H1 (cell line): ENCODE results near the gene IGFBP4. TPM values are rescaled to one million over a fixed set of nuclear protein-coding genes. Genes with fewer than 3 reads are reported as not detected.

Experiments used
- CTCF ChIA-PET: fragments of 300-600 bp; sonication (Branson Sonifier 250); formaldehyde crosslinking; loops from one replicate; lab custom pipeline; 2021; ENCODE audit not compliant: partially characterized antibody; lab: Charles Lee
- POLR2A ChIA-PET: fragments of 300-600 bp; sonication (Branson Sonifier 250); formaldehyde crosslinking; loops from one replicate; lab custom pipeline; 2021; ENCODE audit warnings: inconsistent platforms; ENCODE audit not compliant: partially characterized antibody; lab: Charles Lee
- DNase-seq, 2 experiments: peaks; one replicate each; pipeline versions ENCODE4 v3.0.0 to v3.0.0-alpha.2; 2010 to 2022; ENCODE audit warnings: low spot score in 2 of 2, low read depth in 1 of 2, mixed read lengths in 1 of 2
- FAIRE-seq: peaks from 2 replicates; lab custom pipeline; 2011; peaks lifted over from hg19 to GRCh38; lab: Jason Lieb, UNC
- H2AFZ ChIP-seq: 2 replicates; pipeline ENCODE4 v1.8.1; 2012; ENCODE audit warnings: low read length, inconsistent platforms
- H2AK5ac ChIP-seq: 2 replicates; pipeline ENCODE4 v1.6.1; 2013; ENCODE audit warnings: low read depth, low read length
- H2BK120ac ChIP-seq: replicated peaks from 2 replicates; pipeline ENCODE3; 2013; ENCODE audit warnings: low read depth, low read length, inconsistent platforms
- H2BK12ac ChIP-seq: 2 replicates; pipeline ENCODE4 v1.6.1; 2013; ENCODE audit warnings: low read depth, low read length
- H2BK15ac ChIP-seq: 2 replicates; pipeline ENCODE4 v1.6.1; 2013; ENCODE audit warnings: low read length
- H2BK20ac ChIP-seq: 2 replicates; pipeline ENCODE4 v1.6.1; 2013; ENCODE audit warnings: low read length
- H2BK5ac ChIP-seq: 2 replicates; pipeline ENCODE4 v1.6.1; 2013; ENCODE audit warnings: low read depth, low read length
- H3K14ac ChIP-seq: 2 replicates; pipeline ENCODE4 v1.6.1; 2013; ENCODE audit warnings: inconsistent platforms; ENCODE audit not compliant: insufficient read length
- H3K18ac ChIP-seq: 2 replicates; pipeline ENCODE4 v1.6.1; 2013; ENCODE audit warnings: low read length; ENCODE audit errors: extremely low read depth
- H3K23ac ChIP-seq: 2 replicates; pipeline ENCODE4 v1.6.1; 2013; ENCODE audit warnings: inconsistent platforms; ENCODE audit not compliant: insufficient read length
- H3K23me2 ChIP-seq: 2 replicates; pipeline ENCODE4 v1.6.1; 2013; ENCODE audit warnings: low read depth, low read length
- H3K27ac ChIP-seq: 2 replicates; pipeline ENCODE4 v1.6.1; 2011; ENCODE audit warnings: low read depth, low read length, inconsistent platforms
- H3K27me3 ChIP-seq, 4 experiments: replicated peaks in 1 of 4; 1 replicate in 1 of 4; 2 replicates in 3 of 4; pipeline versions ENCODE4 v1.6.1 to v1.8.1; 2011 to 2013; ENCODE audit warnings: low read length in 3 of 4, mild to moderate bottlenecking in 3 of 4, inconsistent platforms in 2 of 4, mixed read lengths in 2 of 4, moderate library complexity in 1 of 4; ENCODE audit not compliant: control insufficient read depth in 3 of 4, insufficient read depth in 3 of 4; ENCODE audit errors: extremely low read depth in 1 of 4
- H3K36me3 ChIP-seq, 4 experiments: 2 replicates each; pipeline versions ENCODE4 v1.6.1 to v1.8.1; 2011 to 2013; ENCODE audit warnings: mild to moderate bottlenecking in 4 of 4, low read length in 3 of 4, moderate library complexity in 2 of 4, control low read depth in 1 of 4, inconsistent platforms in 1 of 4; ENCODE audit not compliant: insufficient read depth in 4 of 4, control insufficient read depth in 2 of 4
- H3K4ac ChIP-seq: replicated peaks from 2 replicates; pipeline ENCODE3; 2013; ENCODE audit warnings: low read length, low read depth, mixed read lengths, inconsistent platforms; ENCODE audit not compliant: insufficient read length
- H3K4me1 ChIP-seq, 4 experiments: replicated peaks in 1 of 4; 1 replicate in 1 of 4; 2 replicates in 3 of 4; pipeline versions ENCODE4 v1.6.1 to v1.8.1; 2011 to 2013; ENCODE audit warnings: low read length in 3 of 4, inconsistent platforms in 2 of 4, mixed read lengths in 1 of 4; ENCODE audit not compliant: insufficient read depth in 4 of 4, control insufficient read depth in 3 of 4
- H3K4me2 ChIP-seq, 2 experiments: 2 replicates each; pipeline versions ENCODE4 v1.6.1 to v1.8.1; 2011 to 2013; ENCODE audit warnings: low read depth in 2 of 2, low read length in 2 of 2, control low read depth in 1 of 2, inconsistent platforms in 1 of 2, mild to moderate bottlenecking in 1 of 2; ENCODE audit not compliant: insufficient read depth in 1 of 2
- H3K4me3 ChIP-seq, 4 experiments: fragments of 200-600, 300-600 bp in 1 of 4; sonication (generic), shearing (Covaris generic), sonication (Bioruptor Twin) in 1 of 4; 2 replicates each; pipeline versions ENCODE4 v1.5.1 to v1.8.1; 2011 to 2016; ENCODE audit warnings: low read length in 4 of 4, low read depth in 3 of 4, control low read depth in 2 of 4, inconsistent platforms in 2 of 4, mild to moderate bottlenecking in 2 of 4, mixed read lengths in 1 of 4, moderate library complexity in 1 of 4; ENCODE audit not compliant: insufficient read depth in 2 of 4; ENCODE audit errors: extremely low read depth in 1 of 4
- H3K56ac ChIP-seq: replicated peaks from 2 replicates; pipeline ENCODE3; 2013; ENCODE audit warnings: low read depth, mild to moderate bottlenecking, mixed read lengths, low read length, inconsistent platforms; ENCODE audit not compliant: insufficient read length
- H3K79me1 ChIP-seq: 2 replicates; pipeline ENCODE4 v1.6.1; 2013; ENCODE audit warnings: low read depth, low read length, control low read depth
- H3K79me2 ChIP-seq, 2 experiments: 2 replicates each; pipeline versions ENCODE4 v1.6.1 to v1.8.1; 2012 to 2013; ENCODE audit warnings: low read length in 2 of 2, mild to moderate bottlenecking in 2 of 2, inconsistent platforms in 1 of 2; ENCODE audit not compliant: insufficient read depth in 2 of 2, control insufficient read depth in 1 of 2
- H3K9ac ChIP-seq, 4 experiments: replicated peaks in 1 of 4; 1 replicate in 1 of 4; 2 replicates in 3 of 4; pipeline versions ENCODE4 v1.6.1 to v1.8.1; 2011 to 2013; ENCODE audit warnings: low read depth in 3 of 4, low read length in 3 of 4, control low read depth in 2 of 4, mild to moderate bottlenecking in 2 of 4, moderate library complexity in 2 of 4, inconsistent platforms in 1 of 4; ENCODE audit errors: extremely low read depth in 1 of 4
- H3K9me3 ChIP-seq, 2 experiments: 2 replicates each; pipeline versions ENCODE4 v1.6.1 to v1.8.1; 2012 to 2013; ENCODE audit warnings: mild to moderate bottlenecking in 2 of 2, moderate library complexity in 2 of 2, control low read depth in 1 of 2, inconsistent platforms in 1 of 2, low read depth in 1 of 2, low read length in 1 of 2, mixed read lengths in 1 of 2; ENCODE audit not compliant: insufficient read depth in 2 of 2
- H4K20me1 ChIP-seq, 2 experiments: replicated peaks in 1 of 2; 2 replicates each; pipeline versions ENCODE3 to v1.8.1; 2011 to 2013; ENCODE audit warnings: inconsistent platforms in 2 of 2, low read length in 2 of 2, mild to moderate bottlenecking in 1 of 2; ENCODE audit not compliant: insufficient read depth in 2 of 2, control insufficient read depth in 1 of 2
- H4K5ac ChIP-seq: 2 replicates; pipeline ENCODE4 v1.6.1; 2013; ENCODE audit warnings: low read length, low read depth, mixed read lengths, inconsistent platforms; ENCODE audit not compliant: insufficient read length
- H4K8ac ChIP-seq: 2 replicates; pipeline ENCODE4 v1.8.0; 2013; ENCODE audit warnings: mild to moderate bottlenecking, moderate library complexity, low read length, inconsistent platforms; ENCODE audit not compliant: insufficient read depth; ENCODE audit errors: extremely low read depth
- H4K91ac ChIP-seq: replicated peaks from 2 replicates; pipeline ENCODE3; 2013; ENCODE audit warnings: low read length, mixed read lengths, inconsistent platforms; ENCODE audit not compliant: insufficient read length
- GABPA ChIP-seq: IDR thresholded peaks from 2 replicates; pipeline ENCODE4 v1.6.1; 2011; ENCODE audit warnings: mild to moderate bottlenecking, low read length, moderate library complexity, borderline replicate concordance; ENCODE audit not compliant: insufficient read depth
- WGBS, 2 experiments: shearing (Covaris generic) in 1 of 2; methylation state at CpG; one replicate each; pipeline versions ENCODE4 v1.1.6 to v1.1.7; 2013 to 2015; ENCODE audit warnings: low lambda C conversion rate in 2 of 2, mixed read lengths in 2 of 2, inconsistent platforms in 1 of 2, low coverage in 1 of 2, missing lambda C conversion rate in 1 of 2; ENCODE audit not compliant: insufficient replicate concordance in 2 of 2, insufficient coverage in 1 of 2, insufficient read length in 1 of 2; ENCODE audit errors: extremely low coverage in 1 of 2, missing lambda C conversion rate in 1 of 2; 5-methylcytosine and 5-hydroxymethylcytosine counted together
- polyA plus RNA-seq, 7 experiments: library from polyadenylated mRNA; depleted of rRNA in 3 of 7; stranded (reverse) in 5 of 7; unstranded in 2 of 7; fragments of >200 nt in 5 of 7; fragments of 200-250 nt in 2 of 7; gene quantifications; 1 replicate in 5 of 7; 2 replicates in 1 of 7; 4 replicates in 1 of 7; pipeline versions ENCODE4 v1.2.1 to v1.2.3, GENCODE V29; 2011 to 2013; ENCODE audit warnings: missing spikeins in 2 of 7, mixed read lengths in 2 of 7
- total RNA-seq: library from RNA; stranded (reverse); fragmentation: NEBNext Ultra II Directional; extraction: Animal tissue kit (Norgen Biotek cat#: 25700); gene quantifications from 2 replicates; pipeline ENCODE4 v1.2.1, GENCODE V29; 2021

IGFBP4 gene
- total and polyA plus RNA-seq, 2 of the 8 experiments (the other 6 are each of a cell fraction or from before 2014, with no cell fraction given) = 85.5 to 105 TPM

DNA sequence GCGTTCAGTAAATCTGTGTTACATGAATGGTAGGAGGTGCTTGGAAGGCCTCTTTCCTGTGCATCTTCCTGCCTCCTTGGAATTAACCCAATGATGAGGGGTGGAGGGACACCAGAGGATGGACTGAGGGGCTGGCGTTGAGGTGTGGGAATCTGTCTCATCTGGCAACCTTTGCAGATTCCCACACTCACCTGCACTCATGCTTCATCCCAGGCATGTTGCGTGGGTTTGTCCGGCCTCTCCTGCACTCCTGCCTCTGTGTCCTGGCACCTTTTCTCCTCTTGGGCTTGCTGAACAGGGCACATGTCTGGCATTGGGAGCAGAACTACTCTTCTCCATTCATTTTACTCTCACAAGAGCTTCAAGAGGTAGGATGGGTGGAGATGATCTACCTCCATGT lies 3.1 kb upstream of the IGFBP4 start:
- Histone ChIP-seq H3K14ac (no peak overlapping the region), H2BK20ac (no peak overlapping the region; the same call in 1 of the 2 replicates), H3K4ac (no peak overlapping the region), H3K56ac (no peak overlapping the region), H3K27ac (no peak overlapping the region), H3K4me2 (no peak overlapping the region), H2BK5ac (peak overlapping the region; percentile 52; the same call in 1 of the 2 replicates), H2BK15ac (peak overlapping the region; percentile 95; the same call in 1 of the 2 replicates), H3K23ac (no peak overlapping the region), H3K9me3 (no peaks in the 10 kb centered on the region), H3K4me3 (no peak overlapping the region), H4K20me1 (no peaks in the 10 kb centered on the region), H4K5ac (no peak overlapping the region), H4K91ac (no peak overlapping the region), H2BK120ac (no peak overlapping the region), H3K9ac (no peak overlapping the region; a peak in 2 of 7 replicates), H2AK5ac (0 out of 2 replicates have a peak overlapping the region, but pooled peaks have one; percentile 4), H3K18ac (no peak overlapping the region), H2AFZ (no peak overlapping the region), H3K27me3 (peaks cover 0 to 4% (median 0%) of the 10 kb centered on the region in 4 experiments; a peak in 3 of 7 replicates), H3K36me3 (no peaks in the 10 kb centered on the region), H2BK12ac (no peak overlapping the region), H3K79me2 (peaks cover 0 to 10% of the 10 kb centered on the region in 2 experiments; a peak in 2 of 4 replicates), H3K79me1 (no peaks in the 10 kb centered on the region; the same call in none of the 2 replicates), H4K8ac (no peak overlapping the region), H3K4me1 (peaks cover 0 to 16% (median 9%) of the 10 kb centered on the region in 4 experiments; a peak in 6 of 7 replicates), H3K23me2 (peaks cover 14% of the 10 kb centered on the region)
- POLR2A ChIA-PET = interaction anchor here (1.5 kb wide), 1 partner anchor 22 kb away, joined by 3 read pairs; the partner anchor contains the start of gene TOP2A
- FAIRE-seq (no peak), DNase-seq (no peak)
- CTCF ChIA-PET = interaction anchor here (0.6 to 28.2 kb wide), 20 partner anchors 8 to 442 kb away, joined by 3 to 739 read pairs (median 6); partner anchors contain the start of gene GJD3
- WGBS, 2 experiments = 91% methylated on average over 4 of the region's 4 CpGs; no CpG with 5 or more reads in 1 of the 2 experiments
- TF ChIP-seq GABPA = no peak
